CD4-positive, CD25-positive, alpha-beta regulatory T cell (primary cell): ENCODE results near the gene ITGA3. TPM values are rescaled to one million over a fixed set of nuclear protein-coding genes. Genes with fewer than 3 reads are reported as not detected.
A peak's percentile ranks its signal among the peaks of the same experiment; 100 is the strongest.

ENCODE experiments used
- ATAC-seq, 2 donors: fragments of 150-1000 bp; cut with Tn5 transposase; one replicate each; pipeline ENCODE4 v1.10.0; 2021; ENCODE audit warnings: low read depth in 2 of 2, moderate number of reproducible peaks in 2 of 2, moderate library complexity in 1 of 2
- DNase-seq, 3 donors: peaks; one replicate each; pipeline versions ENCODE4 v3.0.0 to v3.0.0-alpha.2; 2012 to 2022; ENCODE audit warnings: mixed read lengths in 1 of 3
- H3K27ac ChIP-seq: one replicate; pipeline ENCODE4 v1.7.0; 2013; ENCODE audit warnings: mild to moderate bottlenecking, low read length; ENCODE audit not compliant: insufficient read depth, poor library complexity, severe bottlenecking
- H3K27me3 ChIP-seq: one replicate; pipeline ENCODE4 v1.7.0; 2013; ENCODE audit warnings: low read length; ENCODE audit not compliant: control insufficient read depth, insufficient read depth
- H3K36me3 ChIP-seq: one replicate; pipeline ENCODE4 v1.7.0; 2013; ENCODE audit warnings: mild to moderate bottlenecking, low read length, moderate library complexity; ENCODE audit not compliant: control insufficient read depth, insufficient read depth
- H3K4me1 ChIP-seq: 2 replicates; pipeline ENCODE4 v1.7.0; 2013; ENCODE audit warnings: mild to moderate bottlenecking, low read length; ENCODE audit not compliant: insufficient read depth, control insufficient read depth, poor library complexity, severe bottlenecking
- H3K4me3 ChIP-seq: one replicate; pipeline ENCODE4 v1.7.0; 2013; ENCODE audit warnings: low read depth, mild to moderate bottlenecking, low read length, moderate library complexity
- H3K9me3 ChIP-seq, 2 experiments: 1 replicate in 1 of 2; 2 replicates in 1 of 2; pipeline ENCODE4 v1.7.0; 2013; ENCODE audit warnings: low read length in 2 of 2, mild to moderate bottlenecking in 1 of 2, moderate library complexity in 1 of 2; ENCODE audit not compliant: control insufficient read depth in 2 of 2
- H3K27ac Mint-ChIP-seq, 3 donors: one replicate each; pipeline ENCODE4 v1.8.0; 2020 to 2022; ENCODE audit warnings: mild to moderate bottlenecking in 3 of 3, mixed read lengths in 3 of 3, moderate library complexity in 2 of 3
- H3K27me3 Mint-ChIP-seq: one replicate; pipeline ENCODE4 v1.8.0; 2022; ENCODE audit warnings: mild to moderate bottlenecking, mixed read lengths
- H3K36me3 Mint-ChIP-seq: one replicate; pipeline ENCODE4 v1.8.0; 2020; ENCODE audit warnings: mixed read lengths
- H3K4me1 Mint-ChIP-seq, 4 donors: one replicate each; pipeline ENCODE4 v1.8.0; 2020 to 2022; ENCODE audit warnings: mixed read lengths in 4 of 4, mild to moderate bottlenecking in 1 of 4
- H3K4me3 Mint-ChIP-seq, 4 donors: one replicate each; pipeline ENCODE4 v1.8.0; 2020 to 2022; ENCODE audit warnings: mild to moderate bottlenecking in 4 of 4, mixed read lengths in 4 of 4, moderate library complexity in 3 of 4
- H3K9me3 Mint-ChIP-seq, 7 donors: one replicate each; pipeline ENCODE4 v1.8.0; 2020 to 2022; ENCODE audit warnings: mixed read lengths in 7 of 7, mild to moderate bottlenecking in 3 of 7, moderate library complexity in 2 of 7
- polyA plus RNA-seq, 4 donors: library from polyadenylated mRNA; unstranded; fragments of 300-500 nt; fragmentation: Illumina TruSeq; gene quantifications; one replicate each; pipeline ENCODE4 v1.2.3, GENCODE V29; 2021
- total RNA-seq: library from RNA; stranded (reverse); gene quantifications from one replicate; pipeline ENCODE4 v1.2.3, GENCODE V29; 2022

The ITGA3 gene
- total and polyA plus RNA-seq, 5 donors from 2014 or later, result 1.7 to 14.4 (median 2.7) TPM

- peaks cover 50% of the 10 kb centered on the region for H3K36me3 ChIP-seq
- no peak for DNase-seq
- peaks cover 25% of the 10 kb centered on the region for H3K36me3 Mint-ChIP-seq
Measured at GRCh38 chr17:50103252-50103651, 47.3 kb downstream of the ITGA3 start.

GRCh38 chr17:50103941-50104340 is 48.0 kb downstream of the ITGA3 start:
- no peaks in the 10 kb centered on the region for H3K4me1 ChIP-seq
- no peak for DNase-seq
- no peaks in the 10 kb centered on the region for H3K9me3 ChIP-seq
- no peaks in the 10 kb centered on the region for H3K9me3 Mint-ChIP-seq
- H3K4me1 Mint-ChIP-seq, result peaks cover 0 to 18% (median 3%) of the 10 kb centered on the region in 4 donors
- no peak overlapping the region for H3K27ac ChIP-seq
- no peak for ATAC-seq
- H3K36me3 Mint-ChIP-seq, result peaks cover 25% of the 10 kb centered on the region
- H3K4me3 Mint-ChIP-seq, result no peak overlapping the region
- H3K36me3 ChIP-seq, result peaks cover 43% of the 10 kb centered on the region
- H3K27me3 ChIP-seq, result no peaks in the 10 kb centered on the region
- H3K27me3 Mint-ChIP-seq, result no peaks in the 10 kb centered on the region
- H3K27ac Mint-ChIP-seq, result no peak overlapping the region
- no peak overlapping the region for H3K4me3 ChIP-seq

More at GRCh38 chr17:50103252-50103651, 47.3 kb downstream of the ITGA3 start:
- Mint-ChIP-seq H3K27ac (no peak overlapping the region), H3K4me3 (no peak overlapping the region), H3K4me1 (peaks cover 0 to 23% (median 5%) of the 10 kb centered on the region in 4 donors), H3K9me3 (no peaks in the 10 kb centered on the region), H3K27me3 (no peaks in the 10 kb centered on the region)
- Histone ChIP-seq H3K4me1 (no peaks in the 10 kb centered on the region), H3K27me3 (no peaks in the 10 kb centered on the region), H3K4me3 (no peak overlapping the region), H3K9me3 (no peaks in the 10 kb centered on the region), H3K27ac (no peak overlapping the region)
- ATAC-seq, result no peak

DNA sequence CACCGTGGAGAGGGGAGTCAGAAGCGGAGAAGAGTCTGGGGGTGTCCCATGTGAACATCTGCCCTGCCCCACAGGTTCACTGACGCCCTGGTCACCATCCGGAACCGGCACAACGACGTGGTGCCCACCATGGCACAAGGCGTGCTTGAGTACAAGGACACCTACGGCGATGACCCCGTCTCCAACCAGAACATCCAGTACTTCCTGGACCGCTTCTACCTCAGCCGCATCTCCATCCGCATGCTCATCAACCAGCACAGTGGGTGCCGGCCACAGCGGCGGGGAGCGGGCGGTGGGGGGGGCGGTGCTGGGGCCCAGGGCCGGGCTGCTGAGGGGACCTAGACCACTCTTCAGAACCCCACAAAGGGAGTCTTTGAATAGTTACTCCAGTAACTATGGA is 49.9 kb downstream of the ITGA3 start:
- Histone ChIP-seq H3K27ac (no peak overlapping the region), H3K36me3 (peaks cover 38% of the 10 kb centered on the region), H3K4me1 (no peaks in the 10 kb centered on the region), H3K27me3 (no peaks in the 10 kb centered on the region), H3K9me3 (no peaks in the 10 kb centered on the region), H3K4me3 (no peak overlapping the region)
- no peak overlapping the region for H3K27ac Mint-ChIP-seq
- H3K9me3 Mint-ChIP-seq, result no peaks in the 10 kb centered on the region
- peaks cover 24% of the 10 kb centered on the region for H3K36me3 Mint-ChIP-seq
- peaks cover 0 to 6% (median under 1%) of the 10 kb centered on the region in 4 donors for H3K4me1 Mint-ChIP-seq
- no peaks in the 10 kb centered on the region for H3K27me3 Mint-ChIP-seq
- no peak for ATAC-seq
- no peak overlapping the region for H3K4me3 Mint-ChIP-seq
- DNase-seq, result no peak

GRCh38 chr17:50106393-50107131 is 50.7 kb downstream of the ITGA3 start:
- Histone ChIP-seq H3K27me3 (no peaks in the 10 kb centered on the region), H3K36me3 (peaks cover 37% of the 10 kb centered on the region), H3K27ac (no peak overlapping the region), H3K4me1 (no peaks in the 10 kb centered on the region), H3K9me3 (no peaks in the 10 kb centered on the region), H3K4me3 (no peak overlapping the region)
- H3K27me3 Mint-ChIP-seq, result no peaks in the 10 kb centered on the region
- H3K27ac Mint-ChIP-seq, result peak overlapping the region in 1 of 3 donors; percentile 60
- H3K4me3 Mint-ChIP-seq, result no peak overlapping the region
- ATAC-seq (no peak), DNase-seq (no peak)
- H3K9me3 Mint-ChIP-seq, result no peaks in the 10 kb centered on the region
- peaks cover 0 to 6% (median under 1%) of the 10 kb centered on the region in 4 donors for H3K4me1 Mint-ChIP-seq
- peaks cover 24% of the 10 kb centered on the region for H3K36me3 Mint-ChIP-seq

DNA sequence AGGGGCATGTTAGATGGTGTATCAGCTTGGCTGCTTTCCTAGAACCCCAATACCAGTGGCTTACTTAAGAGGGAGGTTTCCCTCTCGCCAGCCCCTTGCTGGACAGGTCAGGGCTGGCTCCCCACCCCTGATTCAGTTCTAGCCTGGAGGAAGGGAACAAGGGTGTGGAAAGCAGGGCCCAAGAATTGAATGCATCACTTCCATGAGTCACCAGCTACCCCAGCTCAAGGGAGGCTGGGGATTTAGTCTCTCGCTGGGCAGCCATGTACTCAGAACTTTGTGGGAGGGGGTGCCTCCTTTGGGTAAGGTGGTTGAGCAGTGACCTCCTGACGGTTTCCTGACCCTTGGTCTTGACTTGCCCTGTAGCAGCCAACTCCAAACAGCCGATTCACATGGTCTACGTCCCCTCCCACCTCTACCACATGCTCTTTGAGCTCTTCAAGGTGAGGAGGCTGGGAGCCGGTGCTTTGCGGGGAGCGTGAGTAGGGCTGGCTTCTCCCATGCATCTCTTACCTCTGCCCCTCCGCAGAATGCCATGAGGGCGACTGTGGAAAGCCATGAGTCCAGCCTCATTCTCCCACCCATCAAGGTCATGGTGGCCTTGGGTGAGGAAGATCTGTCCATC is 52.0 kb downstream of the ITGA3 start:
- Mint-ChIP-seq H3K27me3 (no peaks in the 10 kb centered on the region), H3K9me3 (no peaks in the 10 kb centered on the region), H3K27ac (no peak overlapping the region), H3K36me3 (peaks cover 24% of the 10 kb centered on the region), H3K4me3 (no peak overlapping the region), H3K4me1 (peaks cover 0 to 4% (median under 1%) of the 10 kb centered on the region in 4 donors)
- Histone ChIP-seq H3K36me3 (peaks cover 37% of the 10 kb centered on the region), H3K4me3 (no peak overlapping the region), H3K27ac (no peak overlapping the region), H3K9me3 (no peaks in the 10 kb centered on the region), H3K27me3 (no peaks in the 10 kb centered on the region), H3K4me1 (no peaks in the 10 kb centered on the region)
- DNase-seq (no peak), ATAC-seq (no peak)

DNA sequence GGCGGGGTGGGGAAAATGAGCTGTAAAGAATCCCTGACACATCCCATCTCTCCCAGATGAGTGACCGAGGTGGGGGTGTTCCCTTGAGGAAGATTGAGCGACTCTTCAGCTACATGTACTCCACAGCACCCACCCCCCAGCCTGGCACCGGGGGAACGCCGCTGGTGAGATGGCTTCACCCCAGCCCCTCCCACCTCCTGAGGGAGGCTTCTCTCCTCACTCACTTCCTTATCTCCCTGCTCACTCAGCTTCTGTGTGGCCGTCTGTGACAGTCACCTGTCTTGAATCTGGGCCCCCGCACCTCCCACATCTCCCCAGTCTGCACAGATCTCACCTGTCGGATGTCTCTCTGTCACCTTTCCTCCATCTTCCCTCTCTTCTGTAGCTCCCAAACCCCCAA is 52.6 kb downstream of the ITGA3 start:
- peaks cover 0 to 1% (median 0%) of the 10 kb centered on the region in 4 donors for H3K4me1 Mint-ChIP-seq
- no peak overlapping the region for H3K4me3 ChIP-seq
- H3K4me1 ChIP-seq, result no peaks in the 10 kb centered on the region
- no peak overlapping the region for H3K4me3 Mint-ChIP-seq
- H3K27me3 ChIP-seq, result no peaks in the 10 kb centered on the region
- H3K27me3 Mint-ChIP-seq, result no peaks in the 10 kb centered on the region
- ATAC-seq (no peak), DNase-seq (no peak)
- no peaks in the 10 kb centered on the region for H3K9me3 ChIP-seq
- H3K36me3 ChIP-seq, result peaks cover 34% of the 10 kb centered on the region
- H3K9me3 Mint-ChIP-seq, result no peaks in the 10 kb centered on the region
- no peak overlapping the region for H3K27ac ChIP-seq
- no peak overlapping the region for H3K27ac Mint-ChIP-seq
- H3K36me3 Mint-ChIP-seq, result peaks cover 24% of the 10 kb centered on the region

DNA sequence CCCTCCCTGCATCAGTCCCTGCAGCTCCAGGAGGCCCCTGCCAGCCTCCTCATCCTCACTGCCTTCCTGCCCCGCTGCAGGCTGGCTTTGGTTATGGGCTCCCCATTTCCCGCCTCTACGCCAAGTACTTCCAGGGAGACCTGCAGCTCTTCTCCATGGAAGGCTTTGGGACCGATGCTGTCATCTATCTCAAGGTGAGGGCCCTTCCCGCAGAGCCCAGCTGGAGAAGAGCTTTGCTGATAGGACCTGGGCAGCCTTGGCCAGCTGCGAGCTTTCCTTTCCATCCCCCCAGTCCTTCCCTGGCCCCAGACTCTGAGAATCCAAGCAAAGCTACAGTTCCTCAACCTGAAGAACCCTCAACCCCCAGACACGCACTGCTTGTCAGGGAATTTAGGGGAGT is 53.3 kb downstream of the ITGA3 start:
- Mint-ChIP-seq H3K36me3 (peaks cover 24% of the 10 kb centered on the region), H3K4me3 (no peak overlapping the region), H3K9me3 (no peaks in the 10 kb centered on the region), H3K27me3 (no peaks in the 10 kb centered on the region), H3K27ac (no peak overlapping the region), H3K4me1 (no peaks in the 10 kb centered on the region)
- ATAC-seq, result no peak
- H3K4me1 ChIP-seq, result no peaks in the 10 kb centered on the region
- H3K9me3 ChIP-seq, result no peaks in the 10 kb centered on the region
- no peaks in the 10 kb centered on the region for H3K27me3 ChIP-seq
- H3K27ac ChIP-seq, result no peak overlapping the region
- no peak overlapping the region for H3K4me3 ChIP-seq
- no peak for DNase-seq
- H3K36me3 ChIP-seq, result peaks cover 31% of the 10 kb centered on the region

DNA sequence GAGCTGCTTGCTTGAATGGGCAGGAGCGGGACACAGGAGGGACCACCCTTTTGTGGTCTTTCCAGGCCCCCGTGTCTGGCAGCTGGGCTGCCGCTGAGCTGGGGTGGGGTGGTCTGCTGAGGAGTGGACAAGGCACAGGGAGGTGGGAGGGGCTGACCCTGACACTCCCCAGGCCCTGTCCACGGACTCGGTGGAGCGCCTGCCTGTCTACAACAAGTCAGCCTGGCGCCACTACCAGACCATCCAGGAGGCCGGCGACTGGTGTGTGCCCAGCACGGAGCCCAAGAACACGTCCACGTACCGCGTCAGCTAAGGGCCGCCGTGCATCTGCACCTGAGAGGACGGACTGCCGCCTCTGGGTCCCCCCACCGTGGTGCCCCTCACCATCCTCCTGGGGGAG is 53.9 kb downstream of the ITGA3 start:
- Mint-ChIP-seq H3K36me3 (peaks cover 24% of the 10 kb centered on the region), H3K27me3 (peaks cover 3% of the 10 kb centered on the region), H3K4me3 (no peak overlapping the region), H3K9me3 (no peaks in the 10 kb centered on the region), H3K27ac (no peak overlapping the region), H3K4me1 (peaks cover 0 to under 1% (median 0%) of the 10 kb centered on the region in 4 donors)
- ATAC-seq (no peak), DNase-seq (no peak)
- Histone ChIP-seq H3K4me3 (no peak overlapping the region), H3K9me3 (no peaks in the 10 kb centered on the region), H3K27ac (no peak overlapping the region), H3K27me3 (no peaks in the 10 kb centered on the region), H3K36me3 (peaks cover 31% of the 10 kb centered on the region), H3K4me1 (no peaks in the 10 kb centered on the region)
